Activated CD4-positive, alpha-beta memory T cell treated with anti-CD3 and anti-CD28 coated beads, Interleukin-2, amount 10 ng/mL, durations not matched to agents 7 days and 5 days (primary cell): ENCODE measurements around the gene NQO2. TPM values are rescaled to one million over a fixed set of nuclear protein-coding genes. Genes with fewer than 3 reads are reported as not detected.

Source experiments
- CTCF ChIA-PET: fragments of 350-600 bp; sonication (Branson Sonifier 250); formaldehyde crosslinking; loops from one replicate; lab custom pipeline; 2021; ENCODE audit warnings: antibody characterized with exemption, inconsistent platforms; lab: Charles Lee
- POLR2A ChIA-PET: fragments of 350-600 bp; sonication (Branson Sonifier 250); formaldehyde crosslinking; loops from one replicate; lab custom pipeline; 2021; ENCODE audit warnings: antibody characterized with exemption; lab: Charles Lee
- DNase-seq: peaks from one replicate; pipeline ENCODE4 v3.0.0-alpha.2; 2020
- H3K27ac Mint-ChIP-seq: one replicate; pipeline ENCODE4 v1.8.0; 2021; ENCODE audit warnings: mild to moderate bottlenecking, mixed read lengths
- H3K27me3 Mint-ChIP-seq: one replicate; pipeline ENCODE4 v1.8.0; 2021; ENCODE audit warnings: mixed read lengths
- H3K36me3 Mint-ChIP-seq: one replicate; pipeline ENCODE4 v1.8.0; 2021; ENCODE audit warnings: low read depth, mixed read lengths
- H3K4me1 Mint-ChIP-seq: one replicate; pipeline ENCODE4 v1.8.0; 2021; ENCODE audit warnings: mixed read lengths
- H3K4me3 Mint-ChIP-seq: one replicate; pipeline ENCODE4 v1.8.0; 2021; ENCODE audit warnings: mild to moderate bottlenecking, mixed read lengths
- H3K9me3 Mint-ChIP-seq: one replicate; pipeline ENCODE4 v1.8.0; 2021; ENCODE audit warnings: mixed read lengths
- total RNA-seq, 2 experiments: library from RNA; stranded (reverse); gene quantifications; one replicate each; pipeline ENCODE4 v1.2.3, GENCODE V29; 2021

The NQO2 gene
- total RNA-seq, 2 experiments from 2014 or later, result 37.7 to 38.4 TPM

DNA sequence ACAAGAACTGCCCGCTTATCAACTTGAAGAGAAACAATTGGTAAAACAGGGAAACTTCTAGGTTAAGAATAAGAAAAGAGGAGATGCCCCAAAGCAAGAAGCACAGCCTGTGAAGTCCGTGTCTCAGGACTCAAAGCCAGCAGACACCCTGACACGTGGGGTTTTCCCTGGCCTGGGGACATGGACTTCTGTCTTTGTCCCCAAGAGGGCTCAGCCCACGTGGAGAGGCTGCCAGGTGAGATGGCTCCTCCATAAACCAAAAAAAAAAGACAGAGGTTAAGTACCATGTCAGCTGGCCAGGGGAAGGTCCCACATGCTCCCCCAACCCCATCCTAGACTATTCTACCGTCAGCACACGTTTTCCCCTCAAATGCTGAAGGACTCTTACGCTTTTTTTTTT, 38.2 kb upstream of the NQO2 start:
- ChIA-PET CTCF (no interaction called here), POLR2A (no interaction called here)
- Mint-ChIP-seq H3K9me3 (no peaks in the 10 kb centered on the region), H3K36me3 (no peaks in the 10 kb centered on the region), H3K4me1 (no peaks in the 10 kb centered on the region), H3K27me3 (no peaks in the 10 kb centered on the region), H3K4me3 (no peak overlapping the region), H3K27ac (no peak overlapping the region)
- DNase-seq, result no peak

DNA sequence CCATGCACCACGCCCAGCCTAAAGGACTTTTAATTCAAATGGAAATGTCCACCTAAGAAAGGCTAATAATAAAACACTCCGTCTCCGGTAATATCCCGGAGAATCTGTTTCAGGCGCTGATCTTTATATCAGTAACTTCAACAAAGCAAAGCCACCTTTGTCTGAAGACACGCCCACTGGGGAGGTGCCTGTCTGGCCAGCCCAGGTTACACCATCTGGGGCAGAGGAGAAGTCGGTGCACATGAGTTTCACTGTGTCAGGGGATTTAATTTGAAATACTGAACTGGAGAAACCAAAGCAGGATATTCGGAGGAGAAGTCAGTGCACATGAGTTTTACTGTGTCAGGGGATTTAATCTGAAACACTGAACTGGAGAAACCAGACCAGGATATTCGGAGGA, 37.7 kb upstream of the NQO2 start:
- POLR2A ChIA-PET, result no interaction called here
- Mint-ChIP-seq H3K27me3 (no peaks in the 10 kb centered on the region), H3K27ac (no peak overlapping the region), H3K4me1 (no peaks in the 10 kb centered on the region), H3K4me3 (no peak overlapping the region), H3K9me3 (no peaks in the 10 kb centered on the region), H3K36me3 (no peaks in the 10 kb centered on the region)
- CTCF ChIA-PET, result interaction anchor here (1.7 kb wide), 1 partner anchor 9 kb away, joined by 6 read pairs; no protein-coding TSS in a partner anchor
- DNase-seq, result no peak

DNA sequence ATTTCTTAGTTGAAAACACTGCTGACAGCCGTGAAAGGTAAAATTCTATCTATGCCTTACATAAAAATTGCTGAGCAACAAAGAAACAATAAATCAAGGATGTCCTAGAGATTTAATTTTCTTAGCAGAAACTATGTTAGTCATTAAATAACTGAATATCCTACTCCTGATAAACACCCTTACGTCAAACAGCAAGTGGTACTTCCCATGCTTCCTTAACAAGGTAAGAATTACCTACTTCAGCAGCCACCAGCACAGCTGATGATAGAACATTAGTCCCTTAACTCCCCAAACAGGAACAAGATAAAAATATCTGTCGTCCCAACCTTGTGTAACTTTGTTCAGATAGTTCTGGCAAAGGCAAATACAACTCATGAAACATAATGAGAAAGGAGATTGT, 37.1 kb upstream of the NQO2 start:
- ChIA-PET CTCF (interaction anchor here (1.7 kb wide), 1 partner anchor 10 kb away, joined by 6 read pairs; no protein-coding TSS in a partner anchor), POLR2A (no interaction called here)
- Mint-ChIP-seq H3K36me3 (no peaks in the 10 kb centered on the region), H3K9me3 (no peaks in the 10 kb centered on the region), H3K4me1 (no peaks in the 10 kb centered on the region), H3K27me3 (peaks cover 4% of the 10 kb centered on the region), H3K4me3 (no peak overlapping the region), H3K27ac (no peak overlapping the region)
- no peak for DNase-seq

DNA sequence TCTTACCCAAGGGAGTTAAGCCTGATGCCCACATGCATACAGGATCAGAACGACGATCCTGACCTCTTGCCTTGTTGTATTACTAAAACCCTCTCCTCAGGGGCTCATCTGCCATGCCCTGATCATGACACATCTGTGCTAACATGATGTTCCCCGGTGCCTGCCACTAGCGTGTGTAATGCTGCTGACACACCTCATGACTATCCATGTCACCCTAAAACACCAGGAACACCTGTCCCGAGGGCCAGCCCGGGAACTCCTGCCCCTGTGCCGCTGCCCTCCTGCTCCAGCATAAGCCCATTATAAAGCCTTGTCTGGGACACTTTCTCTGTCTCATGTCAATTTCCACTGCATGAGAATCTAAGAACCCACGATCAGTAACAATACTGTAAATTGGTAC, 35.9 kb upstream of the NQO2 start:
- Mint-ChIP-seq H3K4me1 (peaks cover 2% of the 10 kb centered on the region), H3K27ac (no peak overlapping the region), H3K27me3 (peaks cover 10% of the 10 kb centered on the region), H3K9me3 (no peaks in the 10 kb centered on the region), H3K4me3 (no peak overlapping the region), H3K36me3 (peaks cover 3% of the 10 kb centered on the region)
- ChIA-PET POLR2A (no interaction called here), CTCF (interaction anchor here (1.7 kb wide), 1 partner anchor 11 kb away, joined by 6 read pairs; no protein-coding TSS in a partner anchor)
- no peak for DNase-seq

DNA sequence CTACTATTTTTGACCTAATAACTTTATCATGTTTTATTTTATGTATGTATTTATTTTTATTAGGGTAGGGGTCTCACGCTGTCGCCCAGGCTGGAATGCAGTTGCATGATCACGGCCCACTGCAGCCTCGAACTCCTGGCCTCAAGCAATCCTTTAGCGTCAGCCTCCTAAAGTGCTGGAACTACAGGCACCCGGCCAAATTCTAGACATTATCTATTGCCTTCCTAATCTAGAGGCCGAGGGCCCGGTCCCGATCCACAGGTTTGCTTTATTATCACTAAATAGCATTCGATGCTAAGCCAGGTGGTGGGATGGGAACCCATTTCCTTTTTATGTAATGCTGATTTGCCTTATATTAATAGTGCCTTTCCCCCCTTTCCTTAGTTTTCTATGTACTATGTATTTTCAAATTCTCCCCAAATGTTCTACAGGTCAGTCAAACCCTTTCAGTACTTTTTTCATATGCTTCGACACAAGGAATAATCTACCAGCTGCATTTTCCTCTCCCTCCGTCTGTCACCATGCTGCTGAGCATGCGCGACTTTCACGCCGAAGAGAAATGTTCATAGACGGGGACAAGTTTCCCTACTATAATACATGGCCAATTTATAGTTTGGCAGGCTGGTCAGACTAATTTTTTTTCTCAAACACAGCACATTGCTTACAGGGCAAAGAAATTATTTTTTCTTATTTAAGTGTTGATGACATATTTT, 34.7 kb upstream of the NQO2 start:
- Mint-ChIP-seq H3K27me3 (peaks cover 14% of the 10 kb centered on the region), H3K9me3 (no peaks in the 10 kb centered on the region), H3K36me3 (peaks cover 3% of the 10 kb centered on the region), H3K27ac (no peak overlapping the region), H3K4me3 (no peak overlapping the region), H3K4me1 (peaks cover 2% of the 10 kb centered on the region)
- CTCF ChIA-PET, result interaction anchor here (1.8 to 2.0 kb wide), 2 partner anchors 12 to 16 kb away, joined by 3 to 6 read pairs; no protein-coding TSS in a partner anchor
- no peak for DNase-seq
- POLR2A ChIA-PET, result no interaction called here

DNA sequence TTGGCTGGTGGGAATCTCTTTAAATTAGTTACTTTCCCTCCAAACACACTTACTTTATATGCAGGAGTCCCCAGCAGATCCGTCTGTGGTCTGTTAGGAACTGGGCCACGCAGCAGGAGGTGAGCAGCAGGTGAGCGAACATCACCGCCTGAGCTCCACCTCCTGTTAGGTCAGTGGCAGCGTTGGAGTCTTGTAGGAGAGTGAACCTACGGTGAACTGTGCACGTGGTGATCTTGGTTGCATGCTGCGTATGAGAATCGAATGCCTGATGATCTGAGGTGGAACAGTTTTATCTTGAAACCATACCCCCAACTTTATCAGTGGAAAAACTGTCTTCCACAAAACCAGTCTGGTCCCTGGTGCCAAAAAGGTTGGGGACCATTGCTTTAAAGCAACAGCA, 33.3 kb upstream of the NQO2 start:
- CTCF ChIA-PET, result interaction anchor here (0.7 to 2.0 kb wide), 4 partner anchors 14 to 518 kb away, joined by 3 to 6 read pairs (median 3); no protein-coding TSS in a partner anchor
- Mint-ChIP-seq H3K4me1 (peaks cover 8% of the 10 kb centered on the region), H3K36me3 (peaks cover 3% of the 10 kb centered on the region), H3K27ac (no peak overlapping the region), H3K27me3 (peaks cover 19% of the 10 kb centered on the region), H3K4me3 (no peak overlapping the region), H3K9me3 (no peaks in the 10 kb centered on the region)
- DNase-seq, result peak; percentile 11
- POLR2A ChIA-PET, result interaction anchor here (1.2 kb wide), 1 partner anchor 29 kb away, joined by 3 read pairs; no protein-coding TSS in a partner anchor

DNA sequence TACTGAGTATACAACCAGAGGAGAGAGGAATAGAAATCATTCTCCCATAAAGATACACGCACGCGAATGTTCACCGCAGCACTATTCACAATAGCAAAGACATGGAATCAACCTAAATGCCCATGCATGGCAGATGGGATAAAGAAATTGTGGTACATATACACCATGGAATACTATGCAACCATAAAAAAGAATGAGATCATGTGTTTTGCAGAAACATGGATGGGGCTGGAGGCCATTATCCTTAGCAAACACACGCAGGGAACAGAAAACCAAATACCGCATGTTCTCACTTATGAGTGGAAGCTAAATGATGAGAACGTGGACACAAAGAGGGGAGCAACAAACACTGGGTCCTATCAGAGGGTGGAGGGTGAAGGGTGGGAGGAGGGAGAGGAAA, 31.8 kb upstream of the NQO2 start:
- Mint-ChIP-seq H3K9me3 (peaks cover 6% of the 10 kb centered on the region), H3K4me3 (no peak overlapping the region), H3K36me3 (peaks cover 12% of the 10 kb centered on the region), H3K4me1 (peaks cover 19% of the 10 kb centered on the region), H3K27ac (no peak overlapping the region), H3K27me3 (peaks cover 28% of the 10 kb centered on the region)
- peak; percentile 1 for DNase-seq
- POLR2A ChIA-PET, result no interaction called here
- CTCF ChIA-PET, result interaction anchor here (1.5 kb wide), 1 partner anchor 19 kb away, joined by 4 read pairs; no protein-coding TSS in a partner anchor

DNA sequence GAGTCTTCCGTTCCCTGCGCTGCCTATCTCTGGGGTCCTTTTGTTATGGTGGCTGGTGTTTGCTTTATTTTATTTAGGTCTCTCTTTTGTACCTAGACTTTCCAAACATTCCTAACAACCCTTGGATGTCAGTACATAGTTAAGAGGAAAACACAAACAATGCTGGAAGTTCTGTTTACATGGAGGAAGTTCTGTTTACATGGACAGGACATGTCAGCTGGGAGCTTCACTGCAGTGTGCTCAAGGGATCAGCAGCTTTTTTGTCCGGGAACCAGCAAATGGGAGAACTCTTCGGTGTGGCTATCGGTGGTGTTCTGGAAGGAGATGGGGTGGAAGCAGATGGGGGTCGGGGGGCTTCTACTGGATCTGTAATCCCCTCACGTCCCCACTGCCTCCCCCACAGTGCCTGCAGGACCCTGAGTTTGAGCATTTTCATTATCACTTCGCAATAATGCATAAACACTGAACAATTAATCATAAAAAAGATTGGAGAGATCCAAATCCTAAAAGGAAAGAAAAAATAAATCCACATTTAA, 31.0 kb upstream of the NQO2 start:
- Mint-ChIP-seq H3K4me3 (no peak overlapping the region), H3K27ac (no peak overlapping the region), H3K9me3 (peaks cover 9% of the 10 kb centered on the region), H3K27me3 (peaks cover 31% of the 10 kb centered on the region), H3K36me3 (peaks cover 13% of the 10 kb centered on the region), H3K4me1 (peaks cover 19% of the 10 kb centered on the region)
- peak; percentile 14 for DNase-seq
- ChIA-PET POLR2A (no interaction called here), CTCF (interaction anchor here (1.5 kb wide), 1 partner anchor 18 kb away, joined by 4 read pairs; no protein-coding TSS in a partner anchor)

DNA sequence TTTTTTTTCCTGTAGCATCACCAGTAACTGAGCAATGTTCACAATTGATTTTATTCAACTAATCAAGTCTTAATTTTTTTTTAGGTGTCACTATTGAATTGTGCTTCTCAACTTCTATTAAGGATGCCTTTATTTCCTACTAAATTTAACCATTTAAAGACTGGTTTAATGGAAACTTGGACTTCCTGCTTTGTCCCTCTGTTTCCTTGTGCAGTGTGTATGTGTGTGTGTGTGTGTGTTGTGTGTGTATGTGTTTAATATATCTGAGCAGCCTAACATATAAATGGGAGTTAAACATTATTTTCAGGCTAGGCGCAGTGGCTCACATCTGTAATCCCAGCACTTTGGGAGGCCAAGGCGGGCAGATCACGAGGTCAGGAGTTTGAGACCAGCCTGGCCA, 30.1 kb upstream of the NQO2 start:
- POLR2A ChIA-PET, result no interaction called here
- H3K27me3 Mint-ChIP-seq, result peaks cover 38% of the 10 kb centered on the region
- peaks cover 9% of the 10 kb centered on the region for H3K9me3 Mint-ChIP-seq
- no peak for DNase-seq
- H3K4me3 Mint-ChIP-seq, result peak overlapping the region; percentile 43
- CTCF ChIA-PET, result interaction anchor here (1.5 kb wide), 1 partner anchor 17 kb away, joined by 4 read pairs; no protein-coding TSS in a partner anchor
- no peak overlapping the region for H3K27ac Mint-ChIP-seq
- peaks cover 19% of the 10 kb centered on the region for H3K4me1 Mint-ChIP-seq
- H3K36me3 Mint-ChIP-seq, result peaks cover 13% of the 10 kb centered on the region

DNA sequence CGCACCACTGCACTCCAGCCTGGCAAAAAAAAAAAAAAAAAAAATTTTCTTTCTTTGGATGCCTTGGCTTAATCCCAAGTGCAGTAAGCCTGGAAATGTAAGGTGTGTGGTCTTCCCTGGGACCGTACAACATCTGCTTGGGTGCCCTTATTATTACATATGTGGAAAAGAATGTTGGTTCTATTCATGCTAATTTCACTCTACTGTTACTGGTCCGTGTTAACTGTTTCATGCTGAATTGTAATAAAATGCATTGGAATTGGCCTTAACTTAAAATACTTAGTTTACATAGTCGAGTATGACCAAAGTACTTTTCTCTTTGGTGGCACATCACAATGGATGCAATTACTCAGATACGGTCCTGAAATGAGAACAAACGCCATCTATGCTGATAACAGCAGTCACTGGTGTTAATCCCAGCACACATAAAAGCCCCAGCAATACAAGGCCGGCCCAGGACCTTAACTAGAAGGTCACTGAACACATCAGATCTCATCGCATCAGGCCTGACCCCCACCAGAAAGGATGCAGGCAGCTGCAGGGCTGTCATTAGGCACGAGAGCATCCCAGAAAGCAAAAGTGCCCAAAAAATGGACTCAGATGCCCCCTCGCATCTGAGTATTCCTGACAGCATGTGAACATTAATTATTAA, 29.5 kb upstream of the NQO2 start:
- Mint-ChIP-seq H3K27ac (no peak overlapping the region), H3K36me3 (peaks cover 13% of the 10 kb centered on the region), H3K9me3 (peaks cover 9% of the 10 kb centered on the region), H3K4me1 (peaks cover 19% of the 10 kb centered on the region), H3K27me3 (peaks cover 38% of the 10 kb centered on the region), H3K4me3 (peak overlapping the region; percentile 79)
- DNase-seq, result no peak
- CTCF ChIA-PET, result interaction anchor here (0.7 kb wide), 1 partner anchor 117 kb away, joined by 6 read pairs; no protein-coding TSS in a partner anchor
- POLR2A ChIA-PET, result no interaction called here

DNA sequence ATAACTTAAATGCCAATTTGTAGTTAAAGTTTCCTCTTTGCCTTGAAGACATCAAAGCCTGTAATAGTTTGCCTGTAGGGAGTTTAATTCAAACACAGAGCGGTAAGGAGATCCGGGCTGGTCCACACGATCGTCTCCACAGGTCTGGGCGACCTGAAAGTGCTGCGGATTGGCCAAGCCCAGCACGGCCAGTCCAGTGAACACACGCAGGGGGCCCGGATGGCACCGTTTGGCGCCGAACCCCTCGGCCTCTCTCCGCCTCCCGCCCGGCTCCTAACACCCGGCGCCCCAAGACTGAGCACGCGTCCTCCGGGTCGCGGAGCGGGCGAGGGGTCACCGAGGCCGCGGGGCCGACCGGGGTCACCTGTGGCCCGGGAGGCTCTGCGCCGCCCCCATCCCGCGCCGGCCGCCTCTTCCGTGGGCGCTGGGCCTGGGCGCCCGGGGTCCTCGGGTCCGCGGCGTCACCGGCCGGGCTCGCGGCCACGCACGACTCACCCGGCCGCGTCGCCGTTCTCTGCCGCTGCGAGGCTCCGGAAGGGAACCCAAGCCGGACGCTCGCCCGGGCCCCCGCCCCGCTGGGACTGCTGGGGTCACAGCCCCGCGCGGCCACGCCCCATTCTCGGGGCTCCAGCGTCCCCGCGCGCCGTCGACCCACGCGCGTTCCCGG, 28.8 kb upstream of the NQO2 start:
- peaks cover 13% of the 10 kb centered on the region for H3K36me3 Mint-ChIP-seq
- peak; percentile 57 for DNase-seq
- peaks cover 9% of the 10 kb centered on the region for H3K9me3 Mint-ChIP-seq
- H3K4me1 Mint-ChIP-seq, result peaks cover 19% of the 10 kb centered on the region
- H3K27me3 Mint-ChIP-seq, result peaks cover 38% of the 10 kb centered on the region
- peak overlapping the region; percentile 79 for H3K4me3 Mint-ChIP-seq
- H3K27ac Mint-ChIP-seq, result no peak overlapping the region
- CTCF ChIA-PET, result interaction anchor here (0.6 to 0.7 kb wide), 2 partner anchors 118 to 125 kb away, joined by 4 to 6 read pairs; no protein-coding TSS in a partner anchor
- POLR2A ChIA-PET, result interaction anchor here (0.6 to 1.5 kb wide), 3 partner anchors 15 to 28 kb away, joined by 3 to 9 read pairs (median 4); no protein-coding TSS in a partner anchor
